ENCODE results near the gene ATP10D. TPM values are rescaled to one million over a fixed set of nuclear protein-coding genes. Genes with fewer than 3 reads are reported as not detected.

Gene ATP10D
- total and polyA plus RNA-seq, 4 donors: 9.3 to 57.4 (median 41.3) TPM

GRCh38 chr4:47597696-47598095, 112.6 kb downstream of the ATP10D start:
- intact Hi-C loops (cut with DNase I): no loop called here
- H3K9me3 ChIP-seq (ENCODE audit: control insufficient read depth, low read length): no peaks in the 10 kb centered on the region
- no peak for ATAC-seq (ENCODE audit: low FRiP score)
- peaks cover 5% of the 10 kb centered on the region in 2 donors for H3K36me3 ChIP-seq (ENCODE audit: control insufficient read depth in 1 of 2, insufficient read depth in 2 of 2, low read length in 1 of 2)
- 77 to 89% methylated on average over 1 of the region's 1 CpG for WGBS, 2 donors
- no peak overlapping the region for H3K4me3 ChIP-seq (ENCODE audit: low read length in 2 of 2)
- H3K4me1 ChIP-seq (ENCODE audit: control insufficient read depth in 1 of 2, insufficient read depth in 2 of 2, low read length in 2 of 2): no peaks in the 10 kb centered on the region
- DNase-seq: no peak
- H3K27ac ChIP-seq (ENCODE audit: low read depth in 1 of 2, low read length in 2 of 2): no peak overlapping the region
- no peaks in the 10 kb centered on the region for H3K27me3 ChIP-seq (ENCODE audit: control insufficient read depth in 1 of 2, insufficient read depth in 2 of 2, low read length in 1 of 2)

DNA sequence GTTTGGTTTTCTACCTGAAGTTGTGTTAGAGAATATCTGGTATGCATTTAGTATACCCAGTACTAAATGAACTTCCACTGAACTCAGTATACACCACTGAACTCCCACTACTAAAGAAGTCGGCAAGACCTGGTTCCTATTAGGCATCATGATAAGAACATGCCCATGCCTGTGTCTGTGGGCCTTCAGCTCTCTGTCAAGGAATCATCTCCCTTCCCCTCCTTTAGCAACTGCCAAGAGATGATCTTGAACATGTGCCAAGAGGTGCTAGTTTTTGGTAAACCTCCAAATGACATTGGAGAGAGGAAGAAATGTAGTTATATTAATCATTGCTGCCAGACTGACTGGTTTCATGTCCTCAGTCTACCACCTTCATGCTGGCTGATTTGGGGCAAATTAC, 113.2 kb downstream of the ATP10D start:
- Histone ChIP-seq H3K27me3 (ENCODE audit: control insufficient read depth in 1 of 2, insufficient read depth in 2 of 2, low read length in 1 of 2) (no peaks in the 10 kb centered on the region), H3K4me1 (ENCODE audit: control insufficient read depth in 1 of 2, insufficient read depth in 2 of 2, low read length in 2 of 2) (no peaks in the 10 kb centered on the region), H3K36me3 (ENCODE audit: control insufficient read depth in 1 of 2, insufficient read depth in 2 of 2, low read length in 1 of 2) (peaks cover 5% of the 10 kb centered on the region in 2 donors), H3K9me3 (ENCODE audit: control insufficient read depth, low read length) (no peaks in the 10 kb centered on the region), H3K4me3 (ENCODE audit: low read length in 2 of 2) (no peak overlapping the region), H3K27ac (ENCODE audit: low read depth in 1 of 2, low read length in 2 of 2) (no peak overlapping the region)
- ATAC-seq (ENCODE audit: low FRiP score) (no peak), DNase-seq (no peak)
- intact Hi-C loops (cut with DNase I): no loop called here
- WGBS, 2 donors: 55 to 82% methylated on average over 1 of the region's 1 CpG

- WGBS, 2 donors: 66 to 68% methylated on average over 3 of the region's 3 CpGs
- Histone ChIP-seq H3K27me3 (ENCODE audit: control insufficient read depth in 1 of 2, insufficient read depth in 2 of 2, low read length in 1 of 2) (no peaks in the 10 kb centered on the region), H3K36me3 (ENCODE audit: control insufficient read depth in 1 of 2, insufficient read depth in 2 of 2, low read length in 1 of 2) (peaks cover 5 to 6% of the 10 kb centered on the region in 2 donors), H3K4me3 (ENCODE audit: low read length in 2 of 2) (no peak overlapping the region), H3K4me1 (ENCODE audit: control insufficient read depth in 1 of 2, insufficient read depth in 2 of 2, low read length in 2 of 2) (no peaks in the 10 kb centered on the region), H3K9me3 (ENCODE audit: control insufficient read depth, low read length) (no peaks in the 10 kb centered on the region), H3K27ac (ENCODE audit: low read depth in 1 of 2, low read length in 2 of 2) (no peak overlapping the region)
- DNase-seq: no peak
- intact Hi-C loops (cut with DNase I): no loop called here
- ATAC-seq (ENCODE audit: low FRiP score): no peak
These were observed 113.8 kb downstream of the ATP10D start for GRCh38 chr4:47598896-47599295.

DNA sequence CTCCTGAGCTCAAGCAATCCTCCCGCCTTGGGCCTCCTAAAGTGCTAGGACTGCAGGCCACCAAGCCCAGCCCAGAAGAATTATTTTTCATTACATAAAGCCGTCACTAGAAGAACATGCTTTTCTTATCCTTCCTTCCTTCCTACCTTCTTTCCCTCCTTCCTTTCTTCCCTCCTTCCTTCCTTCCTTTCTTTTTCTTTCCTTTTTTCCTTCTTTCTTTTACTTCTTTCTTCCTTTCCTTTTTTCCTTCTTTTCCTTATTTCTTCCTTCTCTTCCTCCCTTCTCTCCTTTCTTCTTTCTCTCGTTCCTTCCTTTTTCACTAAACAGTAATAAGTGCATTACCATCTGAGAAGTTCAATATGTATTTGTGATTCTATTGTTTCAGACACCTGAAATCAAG, 121.4 kb downstream of the ATP10D start:
- ATAC-seq (ENCODE audit: low FRiP score): no peak
- Histone ChIP-seq H3K27me3 (ENCODE audit: control insufficient read depth in 1 of 2, insufficient read depth in 2 of 2, low read length in 1 of 2) (no peaks in the 10 kb centered on the region), H3K4me1 (ENCODE audit: control insufficient read depth in 1 of 2, insufficient read depth in 2 of 2, low read length in 2 of 2) (no peaks in the 10 kb centered on the region), H3K36me3 (ENCODE audit: control insufficient read depth in 1 of 2, insufficient read depth in 2 of 2, low read length in 1 of 2) (peaks cover 0 to 5% of the 10 kb centered on the region in 2 donors), H3K9me3 (ENCODE audit: control insufficient read depth, low read length) (no peaks in the 10 kb centered on the region), H3K27ac (ENCODE audit: low read depth in 1 of 2, low read length in 2 of 2) (no peak overlapping the region), H3K4me3 (ENCODE audit: low read length in 2 of 2) (no peak overlapping the region)
- WGBS, 2 donors: 95 to 96% methylated on average over 3 of the region's 3 CpGs
- DNase-seq: no peak
- intact Hi-C loops (cut with DNase I): no loop called here

- ATAC-seq (ENCODE audit: low FRiP score): no peak
- 65 to 73% methylated on average over 4 of the region's 4 CpGs for WGBS, 2 donors
These were observed 127.3 kb downstream of the ATP10D start for GRCh38 chr4:47612116-47613023.

DNA sequence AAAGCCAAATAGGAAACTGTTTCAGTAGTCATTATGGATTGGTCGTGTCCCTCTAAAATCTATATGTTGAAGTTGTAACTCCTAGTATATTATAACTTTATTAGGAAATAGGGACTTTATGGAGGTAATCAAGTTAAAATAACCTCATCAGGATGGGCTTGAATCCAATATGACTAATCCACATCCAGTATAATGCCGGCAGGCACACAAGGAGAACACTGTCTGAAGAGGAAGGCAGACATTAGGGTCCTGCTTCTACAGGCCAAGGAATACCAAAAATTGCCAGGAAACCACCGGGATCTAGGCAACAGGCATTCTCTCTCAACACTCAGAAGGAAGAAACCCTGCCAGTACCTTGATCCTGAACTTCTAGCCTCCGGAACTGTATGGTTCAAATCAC, 130.3 kb downstream of the ATP10D start:
- no peak for ATAC-seq (ENCODE audit: low FRiP score)

More at GRCh38 chr4:47612116-47613023, 127.3 kb downstream of the ATP10D start:
- Histone ChIP-seq H3K4me1 (ENCODE audit: control insufficient read depth in 1 of 2, insufficient read depth in 2 of 2, low read length in 2 of 2) (no peaks in the 10 kb centered on the region), H3K27me3 (ENCODE audit: control insufficient read depth in 1 of 2, insufficient read depth in 2 of 2, low read length in 1 of 2) (no peaks in the 10 kb centered on the region), H3K36me3 (ENCODE audit: control insufficient read depth in 1 of 2, insufficient read depth in 2 of 2, low read length in 1 of 2) (peaks cover 0 to 3% of the 10 kb centered on the region in 2 donors), H3K27ac (ENCODE audit: low read depth in 1 of 2, low read length in 2 of 2) (no peak overlapping the region), H3K4me3 (ENCODE audit: low read length in 2 of 2) (no peak overlapping the region), H3K9me3 (ENCODE audit: control insufficient read depth, low read length) (peaks cover 2% of the 10 kb centered on the region)
- intact Hi-C loops (cut with DNase I): no loop called here
- DNase-seq: no peak

DNA sequence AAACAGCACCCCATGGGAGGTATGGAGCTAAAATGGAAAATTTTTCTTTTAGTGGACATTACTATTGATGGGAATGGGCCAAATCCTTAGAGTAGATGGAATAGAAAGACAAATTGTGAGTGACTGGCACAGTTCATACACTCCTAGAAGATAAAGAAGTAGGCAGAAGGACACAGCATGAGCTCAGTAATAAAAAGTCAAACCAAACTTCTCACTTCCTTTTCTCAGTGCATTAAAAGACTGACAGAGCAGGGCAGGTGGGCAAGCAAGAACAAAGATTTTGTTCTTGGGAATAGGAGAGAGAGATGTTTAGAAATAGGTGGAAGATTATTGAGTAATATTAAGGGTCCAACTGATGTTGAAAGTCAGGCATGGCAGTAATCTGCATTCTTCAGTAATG, 132.5 kb downstream of the ATP10D start:
- no peak overlapping the region for H3K27ac ChIP-seq (ENCODE audit: low read depth in 1 of 2, low read length in 2 of 2)
- H3K4me1 ChIP-seq (ENCODE audit: control insufficient read depth in 1 of 2, insufficient read depth in 2 of 2, low read length in 2 of 2): no peaks in the 10 kb centered on the region
- intact Hi-C loops (cut with DNase I): no loop called here
- H3K36me3 ChIP-seq (ENCODE audit: control insufficient read depth in 1 of 2, insufficient read depth in 2 of 2, low read length in 1 of 2): peaks cover 0 to 3% of the 10 kb centered on the region in 2 donors
- no peaks in the 10 kb centered on the region for H3K27me3 ChIP-seq (ENCODE audit: control insufficient read depth in 1 of 2, insufficient read depth in 2 of 2, low read length in 1 of 2)
- H3K9me3 ChIP-seq (ENCODE audit: control insufficient read depth, low read length): no peaks in the 10 kb centered on the region
- no peak for ATAC-seq (ENCODE audit: low FRiP score)
- H3K4me3 ChIP-seq (ENCODE audit: low read length in 2 of 2): no peak overlapping the region
- no peak for DNase-seq

More for the DNA sequence above, 130.3 kb downstream of the ATP10D start:
- no peak overlapping the region for H3K4me3 ChIP-seq (ENCODE audit: low read length in 2 of 2)
- DNase-seq: no peak
- WGBS, 2 donors: 68 to 72% methylated on average over 4 of the region's 4 CpGs
- intact Hi-C loops (cut with DNase I): no loop called here
- H3K36me3 ChIP-seq (ENCODE audit: control insufficient read depth in 1 of 2, insufficient read depth in 2 of 2, low read length in 1 of 2): peaks cover 0 to 2% of the 10 kb centered on the region in 2 donors
- no peaks in the 10 kb centered on the region for H3K27me3 ChIP-seq (ENCODE audit: control insufficient read depth in 1 of 2, insufficient read depth in 2 of 2, low read length in 1 of 2)
- H3K27ac ChIP-seq (ENCODE audit: low read depth in 1 of 2, low read length in 2 of 2): no peak overlapping the region
- H3K4me1 ChIP-seq (ENCODE audit: control insufficient read depth in 1 of 2, insufficient read depth in 2 of 2, low read length in 2 of 2): no peaks in the 10 kb centered on the region
- H3K9me3 ChIP-seq (ENCODE audit: control insufficient read depth, low read length): peaks cover 2% of the 10 kb centered on the region

DNA sequence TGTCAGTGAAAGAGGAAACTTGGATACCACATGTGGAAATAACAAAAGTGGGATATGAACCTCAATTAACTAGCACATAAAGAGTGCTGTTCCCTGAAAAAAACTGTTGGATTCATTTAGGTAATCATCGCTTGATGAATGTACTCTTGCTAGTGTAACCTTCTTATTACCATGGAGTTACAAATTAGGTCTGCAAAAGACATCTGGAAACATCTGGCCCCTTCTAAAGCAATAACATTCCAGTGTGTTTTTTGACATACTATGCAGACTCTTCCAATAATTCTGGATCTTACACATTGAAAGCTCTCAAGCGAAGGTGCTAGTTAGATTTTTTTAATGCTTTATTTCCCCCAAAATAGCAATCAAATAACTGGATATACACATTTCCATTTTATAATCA, 134.6 kb downstream of the ATP10D start:
- no peaks in the 10 kb centered on the region for H3K4me1 ChIP-seq (ENCODE audit: control insufficient read depth in 1 of 2, insufficient read depth in 2 of 2, low read length in 2 of 2)
- H3K27ac ChIP-seq (ENCODE audit: low read depth in 1 of 2, low read length in 2 of 2): no peak overlapping the region
- H3K9me3 ChIP-seq (ENCODE audit: control insufficient read depth, low read length): no peaks in the 10 kb centered on the region
- peaks cover 3 to 5% of the 10 kb centered on the region in 2 donors for H3K36me3 ChIP-seq (ENCODE audit: control insufficient read depth in 1 of 2, insufficient read depth in 2 of 2, low read length in 1 of 2)
- ATAC-seq (ENCODE audit: low FRiP score) (no peak), DNase-seq (no peak)
- H3K4me3 ChIP-seq (ENCODE audit: low read length in 2 of 2): no peak overlapping the region
- WGBS, 2 donors: 91 to 95% methylated on average over 2 of the region's 2 CpGs
- no peaks in the 10 kb centered on the region for H3K27me3 ChIP-seq (ENCODE audit: control insufficient read depth in 1 of 2, insufficient read depth in 2 of 2, low read length in 1 of 2)
- intact Hi-C loops (cut with DNase I): no loop called here

- ATAC-seq (ENCODE audit: low FRiP score): no peak
- WGBS, 2 donors: 96 to 97% methylated on average over 1 of the region's 1 CpG
These were observed 136.1 kb downstream of the ATP10D start for GRCh38 chr4:47621181-47621580.

More at GRCh38 chr4:47621181-47621580, 136.1 kb downstream of the ATP10D start:
- H3K27ac ChIP-seq (ENCODE audit: low read depth in 1 of 2, low read length in 2 of 2): no peak overlapping the region
- intact Hi-C loops (cut with DNase I): no loop called here
- no peaks in the 10 kb centered on the region for H3K4me1 ChIP-seq (ENCODE audit: control insufficient read depth in 1 of 2, insufficient read depth in 2 of 2, low read length in 2 of 2)
- H3K36me3 ChIP-seq (ENCODE audit: control insufficient read depth in 1 of 2, insufficient read depth in 2 of 2, low read length in 1 of 2): peaks cover 3 to 5% of the 10 kb centered on the region in 2 donors
- H3K4me3 ChIP-seq (ENCODE audit: low read length in 2 of 2): no peak overlapping the region
- no peaks in the 10 kb centered on the region for H3K27me3 ChIP-seq (ENCODE audit: control insufficient read depth in 1 of 2, insufficient read depth in 2 of 2, low read length in 1 of 2)
- no peaks in the 10 kb centered on the region for H3K9me3 ChIP-seq (ENCODE audit: control insufficient read depth, low read length)
- DNase-seq: no peak
